ENCODE results near the gene MAP3K3.

MAP3K3 gene

DNA sequence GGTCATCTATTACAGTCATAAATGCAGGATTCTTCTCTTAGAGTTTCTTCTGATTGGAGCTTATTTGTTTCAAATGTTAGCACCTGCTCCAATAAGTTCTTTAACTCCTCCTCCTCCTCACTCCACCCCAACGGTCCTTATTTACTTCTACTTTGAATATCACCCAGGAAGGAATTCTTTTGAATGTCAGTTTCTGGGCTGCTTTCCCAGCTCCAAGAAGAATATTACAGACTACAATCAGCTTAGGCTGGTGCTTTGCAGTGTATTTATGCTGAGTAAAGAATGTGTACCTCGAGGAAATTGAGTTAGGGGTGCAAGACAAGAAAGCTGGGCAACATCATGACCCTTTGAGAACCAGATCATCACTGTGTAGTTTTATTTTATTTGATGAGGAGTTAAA is 30.8 kb downstream of the MAP3K3 start:
- Mint-ChIP-seq H3K36me3 (ENCODE audit: low read depth) (peaks cover 9% of the 10 kb centered on the region), H3K4me1 (peaks cover 5% of the 10 kb centered on the region), H3K4me3 (no peak overlapping the region), H3K27me3 (no peaks in the 10 kb centered on the region), H3K27ac (no peak overlapping the region), H3K9me3 (no peaks in the 10 kb centered on the region)
- ATAC-seq (no peak), DNase-seq (no peak)

GRCh38 chr17:63657786-63658185 is 35.6 kb downstream of the MAP3K3 start:
- H3K36me3 Mint-ChIP-seq (ENCODE audit: low read depth) = peaks cover 6% of the 10 kb centered on the region
- no peaks in the 10 kb centered on the region for H3K9me3 Mint-ChIP-seq
- DNase-seq = no peak
- H3K27me3 Mint-ChIP-seq = no peaks in the 10 kb centered on the region
- no peak overlapping the region for H3K27ac Mint-ChIP-seq
- no peak for ATAC-seq
- no peak overlapping the region for H3K4me3 Mint-ChIP-seq
- H3K4me1 Mint-ChIP-seq = no peaks in the 10 kb centered on the region

DNA sequence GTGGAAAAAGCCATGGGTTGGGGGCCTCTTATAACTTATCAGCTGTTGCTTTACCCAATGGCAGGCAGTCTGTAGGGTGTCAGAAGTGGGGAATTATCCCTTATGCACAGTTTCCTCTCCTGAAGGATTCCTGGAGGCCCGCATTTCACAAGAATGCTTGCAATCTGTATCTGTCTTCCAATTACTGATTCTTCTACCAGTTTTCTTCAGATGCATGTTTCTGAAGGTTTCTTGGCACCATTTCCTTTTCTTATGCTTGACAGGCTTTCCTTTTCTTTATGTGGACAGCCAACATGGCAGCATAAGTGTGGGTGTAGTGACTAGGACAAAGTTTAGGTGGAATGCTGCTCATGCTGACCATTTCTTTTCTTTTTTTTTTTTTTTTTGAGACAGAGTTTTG is 36.1 kb downstream of the MAP3K3 start:
- H3K4me1 Mint-ChIP-seq = no peaks in the 10 kb centered on the region
- no peak overlapping the region for H3K27ac Mint-ChIP-seq
- H3K27me3 Mint-ChIP-seq = no peaks in the 10 kb centered on the region
- ATAC-seq = no peak
- no peak for DNase-seq
- no peaks in the 10 kb centered on the region for H3K9me3 Mint-ChIP-seq
- no peak overlapping the region for H3K4me3 Mint-ChIP-seq
- peaks cover 6% of the 10 kb centered on the region for H3K36me3 Mint-ChIP-seq (ENCODE audit: low read depth)

DNA sequence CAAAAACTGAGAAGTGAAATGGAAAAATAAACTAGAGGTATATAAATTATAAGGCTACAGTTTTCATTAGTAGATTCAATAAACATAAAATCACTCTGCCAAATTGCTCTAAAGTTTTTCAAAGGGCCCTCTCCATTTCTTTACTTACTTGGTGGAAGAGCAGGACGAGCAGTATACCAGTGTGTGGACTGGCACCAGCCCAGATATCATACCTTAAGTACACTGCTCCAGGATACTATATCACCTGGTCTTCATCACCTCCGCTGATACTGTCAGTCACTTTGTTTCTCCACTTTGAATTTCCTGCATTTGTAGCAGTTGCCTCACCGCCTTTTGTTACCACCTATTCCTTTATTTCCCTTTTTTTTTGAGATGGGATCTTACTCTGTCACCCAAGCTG is 37.6 kb downstream of the MAP3K3 start:
- H3K4me3 Mint-ChIP-seq = no peak overlapping the region
- no peaks in the 10 kb centered on the region for H3K4me1 Mint-ChIP-seq
- no peaks in the 10 kb centered on the region for H3K27me3 Mint-ChIP-seq
- H3K27ac Mint-ChIP-seq = no peak overlapping the region
- DNase-seq (no peak), ATAC-seq (no peak)
- peaks cover 7% of the 10 kb centered on the region for H3K36me3 Mint-ChIP-seq (ENCODE audit: low read depth)
- no peaks in the 10 kb centered on the region for H3K9me3 Mint-ChIP-seq

GRCh38 chr17:63665527-63666214 is 43.5 kb downstream of the MAP3K3 start:
- Mint-ChIP-seq H3K27me3 (no peaks in the 10 kb centered on the region), H3K9me3 (no peaks in the 10 kb centered on the region), H3K4me1 (peaks cover 5% of the 10 kb centered on the region), H3K27ac (peak overlapping the region; percentile 50), H3K4me3 (no peak overlapping the region), H3K36me3 (ENCODE audit: low read depth) (peaks cover 7% of the 10 kb centered on the region)
- ATAC-seq (no peak), DNase-seq (no peak)

DNA sequence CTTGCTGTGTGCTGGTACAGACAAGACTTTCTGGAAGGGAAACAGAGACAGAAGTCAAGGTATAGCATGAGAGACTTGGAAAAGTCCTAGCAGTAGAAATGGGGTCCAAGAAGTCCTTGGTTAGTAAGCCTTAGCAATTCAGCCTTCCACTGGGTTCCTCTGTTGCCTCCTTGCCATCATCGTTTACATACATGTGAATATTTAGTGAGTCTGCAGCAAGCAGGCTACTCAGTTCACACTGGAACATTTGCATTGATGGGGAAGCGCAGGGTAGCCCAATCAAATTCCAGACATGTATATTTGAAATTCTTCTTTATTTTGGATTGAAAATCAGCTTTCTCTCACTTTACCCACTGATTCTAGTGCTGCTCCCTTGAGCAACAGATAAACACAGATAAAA is 50.6 kb downstream of the MAP3K3 start:
- no peak overlapping the region for H3K4me3 Mint-ChIP-seq
- H3K9me3 Mint-ChIP-seq = no peaks in the 10 kb centered on the region
- no peaks in the 10 kb centered on the region for H3K27me3 Mint-ChIP-seq
- no peak overlapping the region for H3K27ac Mint-ChIP-seq
- H3K4me1 Mint-ChIP-seq = peaks cover 10% of the 10 kb centered on the region
- ATAC-seq (no peak), DNase-seq (no peak)
- peaks cover 7% of the 10 kb centered on the region for H3K36me3 Mint-ChIP-seq (ENCODE audit: low read depth)

GRCh38 chr17:63675231-63675606 is 53.0 kb downstream of the MAP3K3 start:
- Mint-ChIP-seq H3K36me3 (ENCODE audit: low read depth) (peaks cover 7% of the 10 kb centered on the region), H3K4me3 (no peak overlapping the region), H3K4me1 (peaks cover 12% of the 10 kb centered on the region), H3K9me3 (no peaks in the 10 kb centered on the region), H3K27me3 (no peaks in the 10 kb centered on the region), H3K27ac (no peak overlapping the region)
- ATAC-seq (no peak), DNase-seq (no peak)

- H3K36me3 Mint-ChIP-seq (ENCODE audit: low read depth) = peaks cover 7% of the 10 kb centered on the region
- no peak overlapping the region for H3K4me3 Mint-ChIP-seq
- H3K27ac Mint-ChIP-seq = no peak overlapping the region
- no peaks in the 10 kb centered on the region for H3K27me3 Mint-ChIP-seq
- ATAC-seq (no peak), DNase-seq (no peak)
- no peaks in the 10 kb centered on the region for H3K9me3 Mint-ChIP-seq
- H3K4me1 Mint-ChIP-seq = peaks cover 12% of the 10 kb centered on the region
Observed at GRCh38 chr17:63675607-63676546, 53.7 kb downstream of the MAP3K3 start.

GRCh38 chr17:63676584-63676983 is 54.4 kb downstream of the MAP3K3 start:
- no peaks in the 10 kb centered on the region for H3K27me3 Mint-ChIP-seq
- DNase-seq = no peak
- no peaks in the 10 kb centered on the region for H3K9me3 Mint-ChIP-seq
- peaks cover 12% of the 10 kb centered on the region for H3K4me1 Mint-ChIP-seq
- no peak for ATAC-seq
- no peak overlapping the region for H3K4me3 Mint-ChIP-seq
- no peak overlapping the region for H3K27ac Mint-ChIP-seq
- H3K36me3 Mint-ChIP-seq (ENCODE audit: low read depth) = peaks cover 7% of the 10 kb centered on the region

GRCh38 chr17:63679214-63679613 is 57.0 kb downstream of the MAP3K3 start:
- no peaks in the 10 kb centered on the region for H3K9me3 Mint-ChIP-seq

DNA sequence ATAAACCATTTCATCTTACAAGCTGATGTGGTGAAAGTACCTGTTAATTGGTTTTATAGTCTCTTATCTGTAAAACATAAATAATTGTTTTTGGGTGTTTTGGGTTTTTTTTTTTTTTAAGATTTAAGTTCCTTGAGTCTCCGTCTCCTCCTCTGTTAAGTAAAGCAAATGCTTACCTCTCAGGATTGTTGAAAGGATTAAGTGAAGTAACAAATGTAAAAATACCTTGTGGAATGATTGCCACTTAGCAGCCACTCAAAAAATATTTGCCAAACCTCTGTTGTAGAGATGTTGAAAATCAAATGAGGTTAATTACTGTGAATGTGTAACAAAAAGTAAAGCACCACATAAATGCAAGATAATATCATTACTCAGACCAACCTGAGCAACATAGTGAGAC is 58.5 kb downstream of the MAP3K3 start:
- ATAC-seq = no peak
- no peaks in the 10 kb centered on the region for H3K27me3 Mint-ChIP-seq
- H3K36me3 Mint-ChIP-seq (ENCODE audit: low read depth) = peaks cover 9% of the 10 kb centered on the region
- peaks cover 12% of the 10 kb centered on the region for H3K4me1 Mint-ChIP-seq
- H3K9me3 Mint-ChIP-seq = no peaks in the 10 kb centered on the region
- H3K4me3 Mint-ChIP-seq = no peak overlapping the region
- DNase-seq = no peak
- H3K27ac Mint-ChIP-seq = no peak overlapping the region

More at GRCh38 chr17:63679214-63679613, 57.0 kb downstream of the MAP3K3 start:
- Mint-ChIP-seq H3K27me3 (no peaks in the 10 kb centered on the region), H3K4me3 (no peak overlapping the region), H3K27ac (no peak overlapping the region), H3K4me1 (peaks cover 17% of the 10 kb centered on the region), H3K36me3 (ENCODE audit: low read depth) (peaks cover 10% of the 10 kb centered on the region)
- DNase-seq (no peak), ATAC-seq (no peak)

DNA sequence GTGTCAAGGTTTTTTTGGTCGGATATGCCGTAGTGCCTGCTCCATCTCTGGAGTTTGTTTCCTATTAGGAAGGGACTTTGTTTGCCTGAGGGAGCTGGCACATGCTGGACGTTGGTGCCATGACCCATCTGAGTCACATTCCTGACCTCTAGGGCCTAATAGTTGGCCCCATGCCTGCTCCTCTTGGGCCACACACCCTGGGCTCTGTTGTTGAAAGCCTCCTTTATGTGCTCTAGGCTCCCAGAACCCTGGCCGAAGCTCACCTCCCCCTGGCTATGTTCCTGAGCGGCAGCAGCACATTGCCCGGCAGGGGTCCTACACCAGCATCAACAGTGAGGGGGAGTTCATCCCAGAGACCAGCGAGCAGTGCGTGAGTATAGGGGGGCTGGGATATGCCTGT is 59.3 kb downstream of the MAP3K3 start:
- Mint-ChIP-seq H3K4me1 (peaks cover 18% of the 10 kb centered on the region), H3K4me3 (no peak overlapping the region), H3K9me3 (no peaks in the 10 kb centered on the region), H3K27me3 (no peaks in the 10 kb centered on the region), H3K27ac (no peak overlapping the region), H3K36me3 (ENCODE audit: low read depth) (peaks cover 9% of the 10 kb centered on the region)
- DNase-seq (no peak), ATAC-seq (no peak)

DNA sequence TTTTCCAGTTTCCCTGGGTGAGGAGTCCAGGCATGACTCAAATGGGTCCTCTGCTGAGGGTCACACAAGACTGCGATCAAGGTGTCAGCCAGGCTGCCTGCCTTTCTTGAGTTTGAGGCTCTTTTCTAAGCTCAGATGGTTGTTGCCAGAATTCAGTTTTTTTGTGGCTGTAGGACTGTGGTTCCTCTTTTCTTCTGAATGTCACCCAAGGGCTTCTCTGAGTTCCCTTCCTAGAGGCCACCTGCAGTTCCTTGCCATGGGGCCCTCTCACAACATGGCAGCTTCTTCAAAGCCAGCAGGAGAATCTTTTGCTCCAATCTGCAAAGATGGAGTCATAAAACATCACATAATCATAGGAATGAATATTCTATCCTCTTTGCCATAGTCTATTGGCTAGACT is 60.2 kb downstream of the MAP3K3 start:
- no peak for ATAC-seq
- Mint-ChIP-seq H3K9me3 (no peaks in the 10 kb centered on the region), H3K36me3 (ENCODE audit: low read depth) (peaks cover 9% of the 10 kb centered on the region), H3K27me3 (no peaks in the 10 kb centered on the region), H3K4me3 (no peak overlapping the region), H3K27ac (no peak overlapping the region), H3K4me1 (peaks cover 21% of the 10 kb centered on the region)
- DNase-seq = no peak

DNA sequence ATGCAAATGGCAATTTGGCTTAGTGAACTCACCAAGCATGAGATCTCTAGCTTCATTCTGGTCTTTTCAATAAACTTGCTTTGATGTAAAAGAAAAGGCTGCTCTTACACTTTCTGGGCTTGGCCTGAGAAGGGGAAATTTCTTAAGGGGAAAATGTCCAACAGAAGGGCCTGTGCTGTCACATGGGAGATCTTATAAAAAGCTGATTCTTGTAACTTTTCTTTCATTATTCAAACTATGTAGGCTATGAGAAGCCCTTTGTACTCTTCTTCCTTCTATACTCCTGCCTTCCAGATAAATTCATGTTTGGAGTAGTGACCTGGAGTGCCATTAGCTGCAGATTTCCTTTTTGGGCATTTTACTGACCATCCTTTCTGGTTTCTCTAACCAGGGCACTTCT is 60.8 kb downstream of the MAP3K3 start:
- no peaks in the 10 kb centered on the region for H3K9me3 Mint-ChIP-seq
- H3K4me1 Mint-ChIP-seq = peaks cover 23% of the 10 kb centered on the region
- ATAC-seq (no peak), DNase-seq (no peak)
- peaks cover 9% of the 10 kb centered on the region for H3K36me3 Mint-ChIP-seq (ENCODE audit: low read depth)
- H3K27me3 Mint-ChIP-seq = no peaks in the 10 kb centered on the region
- H3K27ac Mint-ChIP-seq = no peak overlapping the region
- H3K4me3 Mint-ChIP-seq = no peak overlapping the region

GRCh38 chr17:63685041-63685440 is 62.8 kb downstream of the MAP3K3 start:
- Mint-ChIP-seq H3K27ac (no peak overlapping the region), H3K36me3 (ENCODE audit: low read depth) (peaks cover 9% of the 10 kb centered on the region), H3K9me3 (no peaks in the 10 kb centered on the region), H3K4me3 (no peak overlapping the region), H3K27me3 (no peaks in the 10 kb centered on the region), H3K4me1 (peaks cover 27% of the 10 kb centered on the region)
- DNase-seq (no peak), ATAC-seq (no peak)

All from activated naive CD8-positive, alpha-beta T cell treated with anti-CD3 and anti-CD28 coated beads, Interleukin-2, amount 50 U/mL, for 24 hours (primary cell).